RWPE2 (cell line): Measurements from ENCODE around the gene CLEC4G.

Source experiments
- ATAC-seq: fragments of 200-7000 bp; cut with Tn5 transposase; 3 replicates; pipeline ENCODE4 v1.9.1; 2021; ENCODE audit warnings: low read depth
- DNase-seq: peaks from one replicate; pipeline ENCODE4 v3.0.0-alpha.2; 2020; ENCODE audit warnings: low spot score
- H3K27ac ChIP-seq: fragments of 450-650 bp; 2 replicates; pipeline ENCODE4 v1.5.1; 2017; ENCODE audit warnings: mild to moderate bottlenecking; ENCODE audit not compliant: poor library complexity, severe bottlenecking
- H3K27me3 ChIP-seq: fragments of 250-450 bp; sonication (Bioruptor Pico); 2 replicates; pipeline ENCODE4 v1.5.1; 2021; ENCODE audit warnings: mild to moderate bottlenecking, moderate library complexity; ENCODE audit not compliant: insufficient read depth, poor library complexity, severe bottlenecking
- H3K36me3 ChIP-seq: fragments of 250-450 bp; sonication (Bioruptor Pico); 2 replicates; pipeline ENCODE4 v1.5.1; 2020; ENCODE audit warnings: low read depth, mild to moderate bottlenecking, moderate library complexity
- H3K4me1 ChIP-seq: fragments of 250-450 bp; sonication (Bioruptor Pico); 2 replicates; pipeline ENCODE4 v1.5.1; 2021; ENCODE audit warnings: mild to moderate bottlenecking, moderate library complexity; ENCODE audit not compliant: insufficient read depth, poor library complexity, severe bottlenecking
- H3K4me3 ChIP-seq: fragments of 250-450 bp; sonication (Bioruptor Pico); 2 replicates; pipeline ENCODE4 v1.5.1; 2021; ENCODE audit warnings: mild to moderate bottlenecking, moderate library complexity; ENCODE audit not compliant: severe bottlenecking
- H3K9me3 ChIP-seq: fragments of 250-450 bp; sonication (Bioruptor Pico); 2 replicates; pipeline ENCODE4 v1.5.1; 2021; ENCODE audit warnings: mild to moderate bottlenecking, moderate library complexity; ENCODE audit not compliant: severe bottlenecking
- TF ChIP-seq, protein P1 (sequence below): fragments of 450-650 bp; IDR thresholded peaks from one replicate; pipeline ENCODE4 v1.5.1; 2017; ENCODE audit warnings: mild to moderate bottlenecking, moderate library complexity; ENCODE audit not compliant: poor library complexity, severe bottlenecking

Gene CLEC4G

DNA sequence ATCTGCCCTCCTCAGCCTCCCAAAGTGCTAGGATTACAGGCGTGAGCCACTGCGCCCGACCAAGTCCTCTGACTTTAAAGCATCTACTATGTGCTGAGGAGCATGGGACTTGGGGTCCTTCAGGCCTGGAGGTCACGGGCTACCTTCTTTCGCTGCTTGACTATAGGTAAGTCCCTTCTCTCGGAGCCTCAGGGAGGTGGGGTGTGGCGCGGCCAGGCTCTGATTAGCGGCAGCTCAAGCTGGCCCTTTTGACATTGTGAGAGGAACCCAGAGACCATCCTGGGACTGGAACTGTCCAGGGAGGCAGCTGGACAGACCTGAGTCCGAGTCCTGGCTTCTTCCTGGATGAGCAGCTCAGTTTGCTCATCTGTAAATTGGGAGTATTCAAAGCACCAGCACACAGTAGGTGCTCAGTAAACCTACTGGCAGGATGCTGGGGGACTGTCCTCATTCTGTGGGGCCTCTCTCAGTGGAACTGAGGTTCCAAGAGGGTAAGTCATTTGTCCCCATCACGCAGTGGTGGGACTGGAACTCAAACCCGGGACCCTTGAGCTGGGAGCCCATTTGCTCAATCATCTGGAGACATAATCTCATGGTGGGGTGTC, 30.8 kb downstream of the CLEC4G start:
- Histone ChIP-seq H3K4me3 (no peak overlapping the region), H3K27me3 (no peaks in the 10 kb centered on the region), H3K4me1 (no peaks in the 10 kb centered on the region), H3K36me3 (no peaks in the 10 kb centered on the region), H3K27ac (no peak overlapping the region), H3K9me3 (no peaks in the 10 kb centered on the region)
- TF ChIP-seq, protein P1, sequence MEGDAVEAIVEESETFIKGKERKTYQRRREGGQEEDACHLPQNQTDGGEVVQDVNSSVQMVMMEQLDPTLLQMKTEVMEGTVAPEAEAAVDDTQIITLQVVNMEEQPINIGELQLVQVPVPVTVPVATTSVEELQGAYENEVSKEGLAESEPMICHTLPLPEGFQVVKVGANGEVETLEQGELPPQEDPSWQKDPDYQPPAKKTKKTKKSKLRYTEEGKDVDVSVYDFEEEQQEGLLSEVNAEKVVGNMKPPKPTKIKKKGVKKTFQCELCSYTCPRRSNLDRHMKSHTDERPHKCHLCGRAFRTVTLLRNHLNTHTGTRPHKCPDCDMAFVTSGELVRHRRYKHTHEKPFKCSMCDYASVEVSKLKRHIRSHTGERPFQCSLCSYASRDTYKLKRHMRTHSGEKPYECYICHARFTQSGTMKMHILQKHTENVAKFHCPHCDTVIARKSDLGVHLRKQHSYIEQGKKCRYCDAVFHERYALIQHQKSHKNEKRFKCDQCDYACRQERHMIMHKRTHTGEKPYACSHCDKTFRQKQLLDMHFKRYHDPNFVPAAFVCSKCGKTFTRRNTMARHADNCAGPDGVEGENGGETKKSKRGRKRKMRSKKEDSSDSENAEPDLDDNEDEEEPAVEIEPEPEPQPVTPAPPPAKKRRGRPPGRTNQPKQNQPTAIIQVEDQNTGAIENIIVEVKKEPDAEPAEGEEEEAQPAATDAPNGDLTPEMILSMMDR: no peak
- no peak for DNase-seq
- ATAC-seq: no peak

DNA sequence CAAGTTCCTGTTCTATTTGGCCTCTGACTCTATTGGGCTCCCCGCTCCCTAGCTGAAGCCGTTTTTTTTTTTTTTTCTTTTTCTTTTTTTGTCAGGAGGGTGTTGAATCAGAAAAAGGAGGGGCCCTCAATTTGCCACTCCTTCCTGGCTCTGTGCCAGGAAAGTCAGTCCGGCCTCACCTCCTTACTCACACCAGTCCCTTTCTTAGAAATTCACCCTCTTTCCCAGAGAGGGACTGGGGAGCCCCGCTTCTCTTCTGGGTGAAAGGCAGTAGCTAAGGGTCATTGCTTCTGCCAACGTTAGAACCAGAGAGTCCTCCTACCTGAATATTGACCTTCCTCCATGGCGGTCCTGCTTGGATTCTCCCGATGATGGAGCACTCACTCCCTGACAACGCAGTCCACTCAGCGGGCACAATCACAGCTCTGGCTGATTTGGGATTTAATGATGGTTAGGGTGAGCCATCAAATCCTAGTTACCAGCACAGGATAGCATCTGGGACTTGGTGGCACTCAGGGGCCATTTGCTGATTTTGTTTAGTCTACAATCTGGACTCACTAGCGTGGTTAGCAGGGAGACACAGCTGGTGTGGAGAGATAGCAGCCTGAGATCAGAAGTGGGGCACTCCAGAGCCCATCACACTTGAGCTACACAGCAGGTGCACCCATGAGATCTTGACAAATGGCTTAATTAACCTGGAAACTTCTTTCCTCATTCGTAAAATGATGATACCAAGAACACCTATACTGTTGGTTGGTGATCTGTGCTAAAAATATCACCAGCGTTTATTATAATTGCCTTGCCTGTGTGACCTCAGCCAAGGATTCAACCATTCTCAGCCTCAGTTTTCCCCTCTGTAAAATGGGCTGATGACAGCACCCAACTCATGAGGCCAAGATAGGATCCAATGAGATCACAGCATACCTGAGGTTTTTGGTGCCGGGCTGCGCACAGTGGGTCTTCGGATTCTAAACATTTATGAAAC, 32.2 kb downstream of the CLEC4G start:
- no peaks in the 10 kb centered on the region for H3K9me3 ChIP-seq
- ATAC-seq (no peak), DNase-seq (no peak)
- no peaks in the 10 kb centered on the region for H3K36me3 ChIP-seq
- no peak overlapping the region for H3K4me3 ChIP-seq
- H3K27ac ChIP-seq: no peak overlapping the region
- no peaks in the 10 kb centered on the region for H3K4me1 ChIP-seq
- H3K27me3 ChIP-seq: no peaks in the 10 kb centered on the region
- TF ChIP-seq, protein P1: no peak

DNA sequence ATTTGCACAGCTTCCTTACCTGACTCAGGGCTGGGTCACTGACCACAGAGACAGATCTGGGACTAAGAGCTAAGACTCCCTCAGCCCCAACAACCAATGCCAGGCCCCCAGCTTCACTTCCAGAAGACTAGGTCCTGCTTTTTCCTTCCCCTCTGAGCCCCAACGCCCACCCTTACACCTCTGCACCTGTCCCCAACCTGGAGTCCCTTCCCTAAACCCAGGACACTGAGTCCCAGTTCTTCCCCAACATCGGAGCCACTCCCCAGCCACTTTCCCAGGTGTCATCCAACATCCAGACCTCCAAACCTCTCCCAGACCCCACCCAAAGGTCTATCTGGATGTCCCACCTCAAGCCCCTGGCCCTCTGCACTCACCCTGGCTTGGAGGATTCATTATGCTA, 32.9 kb downstream of the CLEC4G start:
- H3K4me1 ChIP-seq: no peaks in the 10 kb centered on the region
- H3K27ac ChIP-seq: no peak overlapping the region
- H3K9me3 ChIP-seq: no peaks in the 10 kb centered on the region
- H3K27me3 ChIP-seq: no peaks in the 10 kb centered on the region
- DNase-seq: no peak
- ATAC-seq: no peak
- H3K4me3 ChIP-seq: no peak overlapping the region
- H3K36me3 ChIP-seq: no peaks in the 10 kb centered on the region
- TF ChIP-seq, protein P1: no peak

GRCh38 chr19:7698583-7698982, 33.3 kb downstream of the CLEC4G start:
- no peak overlapping the region for H3K27ac ChIP-seq
- H3K4me3 ChIP-seq: no peak overlapping the region
- TF ChIP-seq, protein P1: no peak
- H3K27me3 ChIP-seq: no peaks in the 10 kb centered on the region
- H3K36me3 ChIP-seq: no peaks in the 10 kb centered on the region
- DNase-seq (no peak), ATAC-seq (no peak)
- no peaks in the 10 kb centered on the region for H3K4me1 ChIP-seq
- no peaks in the 10 kb centered on the region for H3K9me3 ChIP-seq
